SW 1271 (cell line): ENCODE data around the gene DTNA.

Experiments used
- DNase-seq, 2 experiments: peaks; one replicate each; lab custom pipeline; 2025; lab: John Stamatoyannopoulos, UW

Gene DTNA

DNA sequence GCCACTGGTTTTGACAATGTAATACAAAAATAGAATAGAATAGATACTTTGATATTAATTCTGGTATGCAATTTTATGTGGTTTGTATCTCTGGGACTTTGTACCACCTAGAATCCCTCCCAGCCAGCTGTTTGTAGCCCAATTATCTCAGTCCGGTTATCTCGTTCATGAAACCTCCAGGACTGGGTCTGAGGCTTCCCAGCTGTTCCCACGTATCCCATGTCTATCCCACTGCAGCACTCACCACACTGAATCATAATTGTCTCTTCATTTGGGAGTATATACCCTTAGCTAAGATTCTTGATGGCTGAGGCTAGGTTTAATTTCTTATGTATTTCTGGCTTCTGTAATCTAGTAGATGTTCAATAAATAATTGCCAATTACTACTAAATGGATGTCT is 226.7 kb downstream of the DTNA start:
- DNase-seq: no peak

DNA sequence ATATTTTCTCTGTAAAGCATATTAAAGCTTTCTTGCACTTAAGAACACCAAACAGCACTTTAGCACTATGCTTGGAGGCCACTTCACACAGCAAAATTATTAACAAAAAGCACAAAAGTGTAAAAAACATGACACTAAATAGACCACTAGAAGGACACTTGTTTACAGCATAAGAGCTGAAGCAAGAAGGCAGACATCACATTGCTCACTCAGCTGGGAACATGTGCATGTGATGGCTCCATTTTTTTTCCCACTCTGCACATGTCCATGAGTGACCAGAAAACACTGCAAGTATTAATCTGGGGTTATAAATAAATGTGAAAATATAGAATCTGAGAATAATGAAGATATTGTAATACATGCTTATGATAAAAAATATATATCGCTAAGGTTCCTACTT is 228.0 kb downstream of the DTNA start:
- no peak for DNase-seq
